K562 (cell line): Measurements from ENCODE around the gene TSPAN32. TPM values are rescaled to one million over a fixed set of nuclear protein-coding genes. Genes with fewer than 3 reads are reported as not detected.

Experiments used
- KAT7 ChIP-seq: sonication (generic); formaldehyde crosslinking; IDR thresholded peaks from 2 replicates; pipeline ENCODE4 v1.8.0; 2022; ENCODE audit warnings: missing genetic modification reagents, mild to moderate bottlenecking, borderline replicate concordance
- SAFB ChIP-seq: fragments of 200-400 bp; formaldehyde crosslinking; IDR thresholded peaks from 2 replicates; pipeline ENCODE4 v1.6.1; 2017; ENCODE audit warnings: low read depth, low read length, borderline replicate concordance
- ZNF592 ChIP-seq: fragments of 450-650 bp; IDR thresholded peaks from 2 replicates; pipeline ENCODE4 v1.6.1; 2017; ENCODE audit warnings: antibody characterized with exemption, mild to moderate bottlenecking
- polyA plus RNA-seq, 8 experiments: library from polyadenylated mRNA; depleted of rRNA in 4 of 8; stranded (reverse) in 5 of 8; unstranded in 3 of 8; fragments of >200 nt; fragmentation: Nextera tagmentation in 2 of 8; fragmentation: Illumina TruSeq in 1 of 8; extraction: Ambion mirVana in 2 of 8; extraction: Trizol in 1 of 8; gene quantifications; 2 replicates each; pipeline versions ENCODE4 v1.2.1 to v1.2.3, GENCODE V29; 2011 to 2014; ENCODE audit warnings: inconsistent platforms in 1 of 8, missing spikeins in 1 of 8
- total RNA-seq, 7 experiments: library from RNA; depleted of rRNA in 6 of 7; stranded (reverse); fragments of >200 nt in 6 of 7; fragmentation: Illumina TruSeq in 2 of 7; extraction: Trizol in 2 of 7; gene quantifications; 2 replicates each; pipeline versions ENCODE4 v1.2.1 to v1.2.3, GENCODE V29; 2011 to 2021; ENCODE audit warnings: low replicate concordance in 1 of 7
- TF ChIP-seq, protein P1 (sequence below), 2 experiments: fragments of 150-350 bp in 1 of 2; IDR thresholded peaks; 2 replicates each; pipeline ENCODE4 v1.6.1; 2012 to 2016; ENCODE audit warnings: low read depth in 2 of 2, low read length in 2 of 2, mild to moderate bottlenecking in 1 of 2, moderate library complexity in 1 of 2
- TF ChIP-seq, protein P2 (sequence below): sonication (generic); formaldehyde crosslinking; IDR thresholded peaks from 2 replicates; pipeline ENCODE4 v1.8.0; 2023; ENCODE audit warnings: mild to moderate bottlenecking, missing genetic modification reagents
- TF ChIP-seq, protein P3 (sequence below): sonication (generic); formaldehyde crosslinking; IDR thresholded peaks from 2 replicates; pipeline ENCODE4 v1.8.0; 2023; ENCODE audit warnings: missing genetic modification reagents, mild to moderate bottlenecking, borderline replicate concordance

Gene TSPAN32
- total and polyA plus RNA-seq, 9 of the 15 experiments (the other 6 are each of a cell fraction or from before 2014, with no cell fraction given): 0.21 to 7.3 (median 2.6) TPM

GRCh38 chr11:2302896-2303626, 1.2 kb downstream of the TSPAN32 start (continued):
- TF ChIP-seq, protein P1, sequence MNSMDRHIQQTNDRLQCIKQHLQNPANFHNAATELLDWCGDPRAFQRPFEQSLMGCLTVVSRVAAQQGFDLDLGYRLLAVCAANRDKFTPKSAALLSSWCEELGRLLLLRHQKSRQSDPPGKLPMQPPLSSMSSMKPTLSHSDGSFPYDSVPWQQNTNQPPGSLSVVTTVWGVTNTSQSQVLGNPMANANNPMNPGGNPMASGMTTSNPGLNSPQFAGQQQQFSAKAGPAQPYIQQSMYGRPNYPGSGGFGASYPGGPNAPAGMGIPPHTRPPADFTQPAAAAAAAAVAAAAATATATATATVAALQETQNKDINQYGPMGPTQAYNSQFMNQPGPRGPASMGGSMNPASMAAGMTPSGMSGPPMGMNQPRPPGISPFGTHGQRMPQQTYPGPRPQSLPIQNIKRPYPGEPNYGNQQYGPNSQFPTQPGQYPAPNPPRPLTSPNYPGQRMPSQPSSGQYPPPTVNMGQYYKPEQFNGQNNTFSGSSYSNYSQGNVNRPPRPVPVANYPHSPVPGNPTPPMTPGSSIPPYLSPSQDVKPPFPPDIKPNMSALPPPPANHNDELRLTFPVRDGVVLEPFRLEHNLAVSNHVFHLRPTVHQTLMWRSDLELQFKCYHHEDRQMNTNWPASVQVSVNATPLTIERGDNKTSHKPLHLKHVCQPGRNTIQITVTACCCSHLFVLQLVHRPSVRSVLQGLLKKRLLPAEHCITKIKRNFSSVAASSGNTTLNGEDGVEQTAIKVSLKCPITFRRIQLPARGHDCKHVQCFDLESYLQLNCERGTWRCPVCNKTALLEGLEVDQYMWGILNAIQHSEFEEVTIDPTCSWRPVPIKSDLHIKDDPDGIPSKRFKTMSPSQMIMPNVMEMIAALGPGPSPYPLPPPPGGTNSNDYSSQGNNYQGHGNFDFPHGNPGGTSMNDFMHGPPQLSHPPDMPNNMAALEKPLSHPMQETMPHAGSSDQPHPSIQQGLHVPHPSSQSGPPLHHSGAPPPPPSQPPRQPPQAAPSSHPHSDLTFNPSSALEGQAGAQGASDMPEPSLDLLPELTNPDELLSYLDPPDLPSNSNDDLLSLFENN (IDR thresholded peaks at IDR 0.05; ENCODE audit: low read depth in 2 of 2, low read length in 2 of 2): no peak
- TF ChIP-seq, protein P2, sequence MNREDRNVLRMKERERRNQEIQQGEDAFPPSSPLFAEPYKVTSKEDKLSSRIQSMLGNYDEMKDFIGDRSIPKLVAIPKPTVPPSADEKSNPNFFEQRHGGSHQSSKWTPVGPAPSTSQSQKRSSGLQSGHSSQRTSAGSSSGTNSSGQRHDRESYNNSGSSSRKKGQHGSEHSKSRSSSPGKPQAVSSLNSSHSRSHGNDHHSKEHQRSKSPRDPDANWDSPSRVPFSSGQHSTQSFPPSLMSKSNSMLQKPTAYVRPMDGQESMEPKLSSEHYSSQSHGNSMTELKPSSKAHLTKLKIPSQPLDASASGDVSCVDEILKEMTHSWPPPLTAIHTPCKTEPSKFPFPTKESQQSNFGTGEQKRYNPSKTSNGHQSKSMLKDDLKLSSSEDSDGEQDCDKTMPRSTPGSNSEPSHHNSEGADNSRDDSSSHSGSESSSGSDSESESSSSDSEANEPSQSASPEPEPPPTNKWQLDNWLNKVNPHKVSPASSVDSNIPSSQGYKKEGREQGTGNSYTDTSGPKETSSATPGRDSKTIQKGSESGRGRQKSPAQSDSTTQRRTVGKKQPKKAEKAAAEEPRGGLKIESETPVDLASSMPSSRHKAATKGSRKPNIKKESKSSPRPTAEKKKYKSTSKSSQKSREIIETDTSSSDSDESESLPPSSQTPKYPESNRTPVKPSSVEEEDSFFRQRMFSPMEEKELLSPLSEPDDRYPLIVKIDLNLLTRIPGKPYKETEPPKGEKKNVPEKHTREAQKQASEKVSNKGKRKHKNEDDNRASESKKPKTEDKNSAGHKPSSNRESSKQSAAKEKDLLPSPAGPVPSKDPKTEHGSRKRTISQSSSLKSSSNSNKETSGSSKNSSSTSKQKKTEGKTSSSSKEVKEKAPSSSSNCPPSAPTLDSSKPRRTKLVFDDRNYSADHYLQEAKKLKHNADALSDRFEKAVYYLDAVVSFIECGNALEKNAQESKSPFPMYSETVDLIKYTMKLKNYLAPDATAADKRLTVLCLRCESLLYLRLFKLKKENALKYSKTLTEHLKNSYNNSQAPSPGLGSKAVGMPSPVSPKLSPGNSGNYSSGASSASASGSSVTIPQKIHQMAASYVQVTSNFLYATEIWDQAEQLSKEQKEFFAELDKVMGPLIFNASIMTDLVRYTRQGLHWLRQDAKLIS (CRISPR knock-in tag): peak; percentile 7; the same call in 1 of the 2 replicates
- peak; percentile 77; the same call in 1 of the 2 replicates for TF ChIP-seq SAFB
- TF ChIP-seq, protein P3, sequence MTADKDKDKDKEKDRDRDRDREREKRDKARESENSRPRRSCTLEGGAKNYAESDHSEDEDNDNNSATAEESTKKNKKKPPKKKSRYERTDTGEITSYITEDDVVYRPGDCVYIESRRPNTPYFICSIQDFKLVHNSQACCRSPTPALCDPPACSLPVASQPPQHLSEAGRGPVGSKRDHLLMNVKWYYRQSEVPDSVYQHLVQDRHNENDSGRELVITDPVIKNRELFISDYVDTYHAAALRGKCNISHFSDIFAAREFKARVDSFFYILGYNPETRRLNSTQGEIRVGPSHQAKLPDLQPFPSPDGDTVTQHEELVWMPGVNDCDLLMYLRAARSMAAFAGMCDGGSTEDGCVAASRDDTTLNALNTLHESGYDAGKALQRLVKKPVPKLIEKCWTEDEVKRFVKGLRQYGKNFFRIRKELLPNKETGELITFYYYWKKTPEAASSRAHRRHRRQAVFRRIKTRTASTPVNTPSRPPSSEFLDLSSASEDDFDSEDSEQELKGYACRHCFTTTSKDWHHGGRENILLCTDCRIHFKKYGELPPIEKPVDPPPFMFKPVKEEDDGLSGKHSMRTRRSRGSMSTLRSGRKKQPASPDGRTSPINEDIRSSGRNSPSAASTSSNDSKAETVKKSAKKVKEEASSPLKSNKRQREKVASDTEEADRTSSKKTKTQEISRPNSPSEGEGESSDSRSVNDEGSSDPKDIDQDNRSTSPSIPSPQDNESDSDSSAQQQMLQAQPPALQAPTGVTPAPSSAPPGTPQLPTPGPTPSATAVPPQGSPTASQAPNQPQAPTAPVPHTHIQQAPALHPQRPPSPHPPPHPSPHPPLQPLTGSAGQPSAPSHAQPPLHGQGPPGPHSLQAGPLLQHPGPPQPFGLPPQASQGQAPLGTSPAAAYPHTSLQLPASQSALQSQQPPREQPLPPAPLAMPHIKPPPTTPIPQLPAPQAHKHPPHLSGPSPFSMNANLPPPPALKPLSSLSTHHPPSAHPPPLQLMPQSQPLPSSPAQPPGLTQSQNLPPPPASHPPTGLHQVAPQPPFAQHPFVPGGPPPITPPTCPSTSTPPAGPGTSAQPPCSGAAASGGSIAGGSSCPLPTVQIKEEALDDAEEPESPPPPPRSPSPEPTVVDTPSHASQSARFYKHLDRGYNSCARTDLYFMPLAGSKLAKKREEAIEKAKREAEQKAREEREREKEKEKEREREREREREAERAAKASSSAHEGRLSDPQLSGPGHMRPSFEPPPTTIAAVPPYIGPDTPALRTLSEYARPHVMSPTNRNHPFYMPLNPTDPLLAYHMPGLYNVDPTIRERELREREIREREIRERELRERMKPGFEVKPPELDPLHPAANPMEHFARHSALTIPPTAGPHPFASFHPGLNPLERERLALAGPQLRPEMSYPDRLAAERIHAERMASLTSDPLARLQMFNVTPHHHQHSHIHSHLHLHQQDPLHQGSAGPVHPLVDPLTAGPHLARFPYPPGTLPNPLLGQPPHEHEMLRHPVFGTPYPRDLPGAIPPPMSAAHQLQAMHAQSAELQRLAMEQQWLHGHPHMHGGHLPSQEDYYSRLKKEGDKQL (CRISPR knock-in tag): peak; percentile 8; the same call in 1 of the 2 replicates
- peak; percentile 53; the same call in 1 of the 2 replicates for TF ChIP-seq KAT7 (CRISPR knock-in tag)
- 0 out of 2 replicates have a peak, but pooled peaks have one; percentile 9 for TF ChIP-seq ZNF592
